ENCODE data around the gene SFRP5.

Gene SFRP5

GRCh38 chr10:97736902-97737769 is 34.7 kb downstream of the SFRP5 start, which contains the start of gene ZFYVE27:
ZFYVE27 (plus strand) TSS chr10:97737128; CDS start chr10:97738478, 1,350 bp downstream.
- peak; percentile 92 for DNase-seq (ENCODE audit: low read depth)

GRCh38 chr10:97736403-97736901 is 35.3 kb downstream of the SFRP5 start:
- no peak for DNase-seq (ENCODE audit: low read depth)

- DNase-seq (ENCODE audit: low read depth): no peak
Observed at GRCh38 chr10:97734021-97734420, 37.8 kb downstream of the SFRP5 start.

GRCh38 chr10:97733256-97733655 is 38.5 kb downstream of the SFRP5 start:
- no peak for DNase-seq (ENCODE audit: low read depth)

- no peak for DNase-seq (ENCODE audit: low read depth)
Observed at GRCh38 chr10:97732052-97732359, 39.8 kb downstream of the SFRP5 start.

GRCh38 chr10:97731346-97732051 is 40.3 kb downstream of the SFRP5 start:
- no peak for DNase-seq (ENCODE audit: low read depth)

- no peak for DNase-seq (ENCODE audit: low read depth)
Observed at GRCh38 chr10:97729014-97729413, 42.8 kb downstream of the SFRP5 start.

GRCh38 chr10:97726636-97727178 is 45.1 kb downstream of the SFRP5 start:
- no peak for DNase-seq (ENCODE audit: low read depth)

- no peak for DNase-seq (ENCODE audit: low read depth)
Observed at GRCh38 chr10:97724341-97724941, 47.4 kb downstream of the SFRP5 start.

- DNase-seq (ENCODE audit: low read depth): no peak
Observed at GRCh38 chr10:97723001-97723400, 48.8 kb downstream of the SFRP5 start.

GRCh38 chr10:97721871-97722780 is 49.7 kb downstream of the SFRP5 start:
- DNase-seq (ENCODE audit: low read depth): no peak

GRCh38 chr10:97719602-97720001 is 52.2 kb downstream of the SFRP5 start:
- DNase-seq (ENCODE audit: low read depth): no peak

GRCh38 chr10:97718659-97719142 is 53.1 kb downstream of the SFRP5 start:
- DNase-seq (ENCODE audit: low read depth): no peak

GRCh38 chr10:97718178-97718577 is 53.6 kb downstream of the SFRP5 start:
- DNase-seq (ENCODE audit: low read depth): no peak

- no peak for DNase-seq (ENCODE audit: low read depth)
Observed at GRCh38 chr10:97717627-97718026, 54.2 kb downstream of the SFRP5 start.
